Keratinocyte (primary cell): ENCODE measurements around the gene PKD1. TPM values are rescaled to one million over a fixed set of nuclear protein-coding genes. Genes with fewer than 3 reads are reported as not detected.

Experiments used
- DNase-seq: peaks from one replicate; pipeline ENCODE4 v3.0.0-alpha.2; 2011; ENCODE audit warnings: low read depth, missing footprints, low spot score
- FAIRE-seq: peaks from 2 replicates; lab custom pipeline; 2011; peaks lifted over from hg19 to GRCh38; lab: Jason Lieb, UNC
- H2AFZ ChIP-seq: 2 replicates; pipeline ENCODE4 v1.6.0; 2012; ENCODE audit warnings: low read length, control low read depth, inconsistent platforms; ENCODE audit not compliant: control insufficient read depth
- H3K27ac ChIP-seq: 2 replicates; pipeline ENCODE4 v1.5.1; 2011; ENCODE audit warnings: low read length; ENCODE audit not compliant: control insufficient read depth, insufficient read depth
- H3K27me3 ChIP-seq: 3 replicates; pipeline ENCODE4 v1.6.0; 2011; ENCODE audit warnings: low read length; ENCODE audit not compliant: control insufficient read depth, insufficient read depth; ENCODE audit errors: extremely low read depth
- H3K36me3 ChIP-seq, 2 experiments: 2 replicates in 1 of 2; 3 replicates in 1 of 2; pipeline ENCODE4 v1.5.1; 2011; ENCODE audit warnings: low read length in 2 of 2, mild to moderate bottlenecking in 1 of 2; ENCODE audit not compliant: control insufficient read depth in 2 of 2, insufficient read depth in 2 of 2; ENCODE audit errors: extremely low read depth in 1 of 2
- H3K4me1 ChIP-seq: 3 replicates; pipeline ENCODE4 v1.5.1; 2011; ENCODE audit warnings: low read length; ENCODE audit not compliant: control insufficient read depth, insufficient read depth; ENCODE audit errors: extremely low read depth
- H3K4me2 ChIP-seq: 3 replicates; pipeline ENCODE4 v1.6.0; 2011; ENCODE audit warnings: low read depth, low read length; ENCODE audit not compliant: control insufficient read depth, insufficient read depth; ENCODE audit errors: extremely low read depth
- H3K4me3 ChIP-seq, 3 experiments: fragments of 200-600 bp in 1 of 3; sonication (generic) in 1 of 3; 2 replicates in 2 of 3; 3 replicates in 1 of 3; pipeline ENCODE4 v1.5.1; 2011 to 2016; ENCODE audit warnings: low read length in 3 of 3, mild to moderate bottlenecking in 3 of 3, control low read depth in 2 of 3, inconsistent platforms in 1 of 3, low read depth in 1 of 3, mixed read lengths in 1 of 3, mixed run types in 1 of 3, moderate library complexity in 1 of 3; ENCODE audit not compliant: control insufficient read depth in 2 of 3, insufficient read depth in 2 of 3; ENCODE audit errors: extremely low read depth in 1 of 3
- H3K79me2 ChIP-seq: 2 replicates; pipeline ENCODE4 v1.6.0; 2012; ENCODE audit warnings: low read length; ENCODE audit not compliant: control insufficient read depth, insufficient read depth
- H3K9ac ChIP-seq: 3 replicates; pipeline ENCODE4 v1.6.0; 2011; ENCODE audit warnings: low read length; ENCODE audit not compliant: control insufficient read depth, insufficient read depth; ENCODE audit errors: extremely low read depth
- H3K9me1 ChIP-seq: 3 replicates; pipeline ENCODE4 v1.6.0; 2011; ENCODE audit warnings: low read length; ENCODE audit not compliant: control insufficient read depth, insufficient read depth; ENCODE audit errors: extremely low read depth
- H3K9me3 ChIP-seq: 2 replicates; pipeline ENCODE4 v1.5.1; 2012; ENCODE audit warnings: low read depth, low read length; ENCODE audit not compliant: control insufficient read depth
- H4K20me1 ChIP-seq: 3 replicates; pipeline ENCODE4 v1.6.0; 2011; ENCODE audit warnings: low read length; ENCODE audit not compliant: control insufficient read depth, insufficient read depth; ENCODE audit errors: extremely low read depth
- EZH2 ChIP-seq: IDR thresholded peaks from one replicate; pipeline ENCODE4 v1.6.1; 2012; ENCODE audit warnings: inconsistent platforms, mild to moderate bottlenecking, low read length, moderate library complexity
- dilution Hi-C: fragments of 300-500 bp; cut with MboI; formaldehyde crosslinking; loops from one replicate; pipeline ENCODE4 v1.7.0; 2020; ENCODE audit warnings: low sequenced_read_pairs; ENCODE audit not compliant: extremely low pct_ligation_motif_present
- polyA plus RNA-seq, 5 experiments: library from polyadenylated mRNA; depleted of rRNA in 3 of 5; stranded (reverse) in 3 of 5; stranded (forward) in 1 of 5; unstranded in 1 of 5; fragments of >200 nt; gene quantifications; 1 replicate in 1 of 5; 2 replicates in 3 of 5; 3 replicates in 1 of 5; pipeline versions ENCODE4 v1.2.1 to v1.2.3, GENCODE V29; 2011 to 2012; ENCODE audit warnings: missing spikeins in 2 of 5, low read depth in 1 of 5, low replicate concordance in 1 of 5
- TF ChIP-seq, protein P1 (sequence below), 3 experiments: IDR thresholded peaks in 1 of 3; conservative IDR thresholded peaks in 1 of 3; optimal IDR thresholded peaks in 1 of 3; 2 replicates in 2 of 3; 3 replicates in 1 of 3; pipeline versions ENCODE3 to v1.5.1; 2011; ENCODE audit warnings: low read length in 3 of 3, mild to moderate bottlenecking in 3 of 3, moderate library complexity in 2 of 3, control low read depth in 1 of 3, inconsistent platforms in 1 of 3; ENCODE audit not compliant: insufficient read depth in 2 of 3; ENCODE audit errors: extremely low read depth in 1 of 3

The PKD1 gene
- polyA plus RNA-seq, 1 donor (not counting 4 experiments of a cell fraction or from before 2014, with no cell fraction given): 10.6 TPM

DNA sequence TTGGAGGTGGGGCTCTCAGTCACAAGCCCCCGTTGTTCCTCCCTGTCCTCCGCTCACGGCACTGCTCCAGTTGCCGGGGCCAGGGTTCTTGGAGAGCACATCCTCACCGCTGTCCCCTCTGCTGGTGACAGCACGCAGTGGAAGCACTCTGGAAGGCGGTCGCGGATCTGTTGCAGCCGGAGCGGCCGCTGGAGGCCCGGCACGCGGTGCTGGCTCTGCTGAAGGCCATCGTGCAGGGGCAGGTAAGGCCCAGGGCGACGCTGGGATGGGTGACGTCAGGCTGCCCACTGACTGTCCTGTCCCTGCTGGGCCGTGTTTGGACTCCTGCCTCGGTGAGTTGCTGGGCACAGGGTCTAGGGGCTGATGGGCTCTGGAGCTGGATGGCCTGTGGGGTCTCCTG lies 82.5 kb downstream of the PKD1 start:
- no peaks in the 10 kb centered on the region for H3K27me3 ChIP-seq
- no peak overlapping the region for H3K27ac ChIP-seq
- dilution Hi-C loops: no loop called here
- no peak for DNase-seq
- FAIRE-seq: no peak
- H3K36me3 ChIP-seq: peaks cover 8 to 22% of the 10 kb centered on the region in 2 experiments
- no peaks in the 10 kb centered on the region for H3K9me3 ChIP-seq
- peaks cover 10% of the 10 kb centered on the region for H3K79me2 ChIP-seq
- no peak overlapping the region for H2AFZ ChIP-seq
- no peaks in the 10 kb centered on the region for H4K20me1 ChIP-seq
- H3K9me1 ChIP-seq: no peaks in the 10 kb centered on the region
- no peak overlapping the region for H3K9ac ChIP-seq
- H3K4me3 ChIP-seq: no peak overlapping the region
- H3K4me1 ChIP-seq: peaks cover 7% of the 10 kb centered on the region
- H3K4me2 ChIP-seq: no peak overlapping the region
- TF ChIP-seq EZH2: no peak
- TF ChIP-seq, protein P1, sequence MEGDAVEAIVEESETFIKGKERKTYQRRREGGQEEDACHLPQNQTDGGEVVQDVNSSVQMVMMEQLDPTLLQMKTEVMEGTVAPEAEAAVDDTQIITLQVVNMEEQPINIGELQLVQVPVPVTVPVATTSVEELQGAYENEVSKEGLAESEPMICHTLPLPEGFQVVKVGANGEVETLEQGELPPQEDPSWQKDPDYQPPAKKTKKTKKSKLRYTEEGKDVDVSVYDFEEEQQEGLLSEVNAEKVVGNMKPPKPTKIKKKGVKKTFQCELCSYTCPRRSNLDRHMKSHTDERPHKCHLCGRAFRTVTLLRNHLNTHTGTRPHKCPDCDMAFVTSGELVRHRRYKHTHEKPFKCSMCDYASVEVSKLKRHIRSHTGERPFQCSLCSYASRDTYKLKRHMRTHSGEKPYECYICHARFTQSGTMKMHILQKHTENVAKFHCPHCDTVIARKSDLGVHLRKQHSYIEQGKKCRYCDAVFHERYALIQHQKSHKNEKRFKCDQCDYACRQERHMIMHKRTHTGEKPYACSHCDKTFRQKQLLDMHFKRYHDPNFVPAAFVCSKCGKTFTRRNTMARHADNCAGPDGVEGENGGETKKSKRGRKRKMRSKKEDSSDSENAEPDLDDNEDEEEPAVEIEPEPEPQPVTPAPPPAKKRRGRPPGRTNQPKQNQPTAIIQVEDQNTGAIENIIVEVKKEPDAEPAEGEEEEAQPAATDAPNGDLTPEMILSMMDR (optimal IDR thresholded peaks at IDR 0.05 in 1 of 3, IDR thresholded peaks at IDR 0.05 in 1 of 3, conservative IDR thresholded peaks at IDR 0.05 in 1 of 3; ENCODE audit: extremely low read depth in 1 of 3, insufficient read depth in 2 of 3, low read length in 3 of 3): no peak

DNA sequence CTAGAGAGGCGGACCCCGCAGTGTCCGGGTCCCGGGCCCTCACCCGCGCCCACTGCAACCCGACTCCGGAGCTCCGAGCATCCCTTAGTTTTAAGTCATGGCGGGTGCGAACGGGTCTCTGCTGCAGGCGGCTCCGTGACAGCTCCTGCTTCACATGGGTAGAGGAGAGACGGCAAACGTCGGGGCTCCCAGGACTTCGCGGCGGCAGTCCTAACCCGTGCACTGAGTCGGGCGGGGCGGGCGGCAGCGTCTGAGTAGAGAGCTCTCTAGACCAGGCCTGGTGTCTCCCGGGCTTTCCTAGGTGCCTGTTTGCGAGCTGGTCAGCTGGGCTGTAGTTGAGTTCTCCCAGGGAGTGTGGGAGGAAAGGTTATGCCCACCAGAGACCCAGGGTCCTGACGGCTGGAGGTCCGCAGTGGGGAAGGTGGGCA lies 87.6 kb downstream of the PKD1 start:
- peak overlapping the region; percentile 8 for H3K27ac ChIP-seq
- DNase-seq: no peak
- H3K9me3 ChIP-seq: no peaks in the 10 kb centered on the region
- peak overlapping the region; percentile 77 for H2AFZ ChIP-seq
- peaks cover 12% of the 10 kb centered on the region for H3K79me2 ChIP-seq
- peaks cover 12% of the 10 kb centered on the region for H3K4me1 ChIP-seq
- H3K4me2 ChIP-seq: peak overlapping the region; percentile 98
- FAIRE-seq: no peak
- TF ChIP-seq EZH2: no peak
- TF ChIP-seq, protein P1 (optimal IDR thresholded peaks at IDR 0.05 in 1 of 3, IDR thresholded peaks at IDR 0.05 in 1 of 3, conservative IDR thresholded peaks at IDR 0.05 in 1 of 3; ENCODE audit: extremely low read depth in 1 of 3, insufficient read depth in 2 of 3, low read length in 3 of 3): no peak
- H3K36me3 ChIP-seq: peaks cover 4 to 6% of the 10 kb centered on the region in 2 experiments
- no peaks in the 10 kb centered on the region for H3K9me1 ChIP-seq
- H3K27me3 ChIP-seq: no peaks in the 10 kb centered on the region
- dilution Hi-C loops: no loop called here
- H3K4me3 ChIP-seq: peak overlapping the region; percentile 77 to 89 (median 84)
- H3K9ac ChIP-seq: peak overlapping the region; percentile 82
- no peaks in the 10 kb centered on the region for H4K20me1 ChIP-seq
